NCI-H2196 (cell line): ENCODE data around the gene DCBLD2.

Experiments
- DNase-seq: peaks from one replicate; lab custom pipeline; 2025; ENCODE audit not compliant: unreplicated experiment; lab: John Stamatoyannopoulos, UW

Gene DCBLD2

GRCh38 chr3:98797905-98798304 lies 103.6 kb downstream of the DCBLD2 start:
- no peak for DNase-seq

GRCh38 chr3:98796334-98796733 lies 105.2 kb downstream of the DCBLD2 start:
- no peak for DNase-seq

- DNase-seq, result no peak
Observed at GRCh38 chr3:98793971-98794370, 107.5 kb downstream of the DCBLD2 start.

GRCh38 chr3:98791341-98792325 lies 109.9 kb downstream of the DCBLD2 start:
- no peak for DNase-seq

- DNase-seq, result no peak
Observed at GRCh38 chr3:98788651-98789050, 112.8 kb downstream of the DCBLD2 start.

- DNase-seq, result no peak
Observed at GRCh38 chr3:98787181-98787580, 114.3 kb downstream of the DCBLD2 start.

GRCh38 chr3:98786364-98787006 lies 115.0 kb downstream of the DCBLD2 start:
- DNase-seq, result no peak

- DNase-seq, result no peak
Observed at GRCh38 chr3:98784666-98785600, 116.6 kb downstream of the DCBLD2 start.

- no peak for DNase-seq
Observed at GRCh38 chr3:98784042-98784441, 117.5 kb downstream of the DCBLD2 start.

- no peak for DNase-seq
Observed at GRCh38 chr3:98782824-98783500, 118.5 kb downstream of the DCBLD2 start.

- no peak for DNase-seq
Observed at GRCh38 chr3:98780343-98780742, 121.2 kb downstream of the DCBLD2 start.

- DNase-seq, result no peak
Observed at GRCh38 chr3:98779541-98780335, 121.8 kb downstream of the DCBLD2 start.

GRCh38 chr3:98778852-98779413 lies 122.6 kb downstream of the DCBLD2 start:
- no peak for DNase-seq

GRCh38 chr3:98778383-98778782 lies 123.1 kb downstream of the DCBLD2 start:
- no peak for DNase-seq

- no peak for DNase-seq
Observed at GRCh38 chr3:98777801-98778220, 123.7 kb downstream of the DCBLD2 start.

- no peak for DNase-seq
Observed at GRCh38 chr3:98777286-98777685, 124.2 kb downstream of the DCBLD2 start.

- DNase-seq, result no peak
Observed at GRCh38 chr3:98776140-98776493, 125.4 kb downstream of the DCBLD2 start.

- no peak for DNase-seq
Observed at GRCh38 chr3:98775459-98776139, 125.9 kb downstream of the DCBLD2 start.

GRCh38 chr3:98772022-98772421 lies 129.5 kb downstream of the DCBLD2 start:
- DNase-seq, result no peak
